A549 (cell line): Measurements from ENCODE around the gene TP53RK. TPM values are rescaled to one million over a fixed set of nuclear protein-coding genes. Genes with fewer than 3 reads are reported as not detected.
"Not testable (repeated sequence)": the region's sequence is repeated elsewhere in the genome, so short reads cannot be mapped to it uniquely, and the experiment has no call there.

Source experiments
- ATAC-seq, 2 experiments: fragments of 200-7000 bp in 1 of 2; fragments of >200 bp in 1 of 2; cut with Nextera tagmentation in 1 of 2; cut with Tn5 transposase in 1 of 2; 3 replicates each; pipeline versions ENCODE4 v1.8.0 to v1.9.1; 2018 to 2020; ENCODE audit warnings: mild to moderate bottlenecking in 1 of 2, moderate library complexity in 1 of 2
- CTCF ChIA-PET: fragments of 300-600 bp; sonication (Branson Sonifier 250); formaldehyde crosslinking; extraction: SDS; loops from one replicate; lab custom pipeline; 2021; ENCODE audit warnings: antibody characterized with exemption, inconsistent platforms; lab: Yijun Ruan, JAX
- POLR2A ChIA-PET: fragments of 350-600 bp; formaldehyde crosslinking; extraction: SDS; loops from one replicate; lab custom pipeline; 2021; ENCODE audit warnings: antibody characterized with exemption, inconsistent platforms; lab: Yijun Ruan, JAX
- DNase-seq, 2 experiments: peaks; one replicate each; pipeline versions ENCODE4 v3.0.0 to v3.0.0-alpha.2; 2011 to 2016; ENCODE audit warnings: low read depth in 1 of 2, low spot score in 1 of 2
- FAIRE-seq: peaks from 2 replicates; lab custom pipeline; 2011; peaks lifted over from hg19 to GRCh38; lab: Jason Lieb, UNC
- H3K27ac ChIP-seq, 2 experiments: fragments of >200 bp; sonication (Bioruptor Twin); formaldehyde crosslinking; 3 replicates each; pipeline ENCODE4 v1.5.1; 2016 to 2017
- H3K4me1 ChIP-seq: fragments of >200 bp; sonication (Bioruptor Twin); formaldehyde crosslinking; 3 replicates; pipeline ENCODE4 v1.6.1; 2016
- H3K4me2 ChIP-seq: fragments of >200 bp; sonication (Bioruptor Twin); formaldehyde crosslinking; 3 replicates; pipeline ENCODE4 v1.6.1; 2016
- H3K4me3 ChIP-seq: fragments of >200 bp; sonication (Bioruptor Twin); formaldehyde crosslinking; 3 replicates; pipeline ENCODE4 v1.5.1; 2016
- H3K9me3 ChIP-seq: fragments of >200 bp; sonication (Bioruptor Twin); formaldehyde crosslinking; 3 replicates; pipeline ENCODE4 v1.6.1; 2016
- BHLHE40 ChIP-seq: IDR thresholded peaks from 2 replicates; pipeline ENCODE4 v1.6.1; 2012; ENCODE audit warnings: low read depth, low read length, inconsistent platforms
- CBX2 ChIP-seq: fragments of 200-600 bp; sonication (generic); IDR thresholded peaks from 2 replicates; pipeline ENCODE4 v1.6.1; 2016; ENCODE audit warnings: low read depth, mild to moderate bottlenecking, borderline replicate concordance
- CBX8 ChIP-seq: fragments of 200-600 bp; sonication (generic); IDR thresholded peaks from 2 replicates; pipeline ENCODE4 v1.6.1; 2016
- CHD4 ChIP-seq: fragments of 200-600 bp; sonication (generic); IDR thresholded peaks from 2 replicates; pipeline ENCODE4 v1.6.1; 2016; ENCODE audit warnings: antibody characterized with exemption, mild to moderate bottlenecking, borderline replicate concordance
- EHF ChIP-seq: fragments of 250-450 bp; sonication (Bioruptor Pico); IDR thresholded peaks from 2 replicates; pipeline ENCODE4 v1.5.0; 2020; ENCODE audit warnings: mild to moderate bottlenecking
- EP300 ChIP-seq, 2 experiments: fragments of >200 bp; sonication (Bioruptor Twin); formaldehyde crosslinking; IDR thresholded peaks; 2 replicates in 1 of 2; 3 replicates in 1 of 2; pipeline ENCODE4 v1.6.1; 2016 to 2017
- FOXS1 ChIP-seq: fragments of 250-450 bp; sonication (Bioruptor Pico); IDR thresholded peaks from 2 replicates; pipeline ENCODE4 v1.5.0; 2020; ENCODE audit warnings: mild to moderate bottlenecking, moderate library complexity
- GATA3 ChIP-seq: IDR thresholded peaks from 2 replicates; pipeline ENCODE4 v1.6.1; 2012; ENCODE audit warnings: borderline replicate concordance
- HEYL ChIP-seq: fragments of 250-450 bp; sonication (Bioruptor Pico); IDR thresholded peaks from 2 replicates; pipeline ENCODE4 v1.8.0; 2021; ENCODE audit warnings: mild to moderate bottlenecking, moderate library complexity
- HOXA7 ChIP-seq: fragments of 250-450 bp; sonication (Bioruptor Pico); IDR thresholded peaks from 2 replicates; pipeline ENCODE4 v1.5.0; 2020; ENCODE audit warnings: mild to moderate bottlenecking, moderate library complexity
- HOXB13 ChIP-seq: fragments of 250-450 bp; sonication (Bioruptor Pico); IDR thresholded peaks from 2 replicates; pipeline ENCODE4 v1.5.0; 2020; ENCODE audit warnings: low read depth, mild to moderate bottlenecking, moderate library complexity
- JUNB ChIP-seq: fragments of >200 bp; sonication (Bioruptor Twin); formaldehyde crosslinking; IDR thresholded peaks from 2 replicates; pipeline ENCODE4 v1.6.1; 2016
- KDM5A ChIP-seq: fragments of 200-600 bp; sonication (generic); IDR thresholded peaks from 2 replicates; pipeline ENCODE4 v1.6.1; 2016; ENCODE audit warnings: antibody characterized with exemption, mild to moderate bottlenecking
- MAZ ChIP-seq: fragments of 150-350 bp; IDR thresholded peaks from 2 replicates; pipeline ENCODE4 v1.6.1; 2014; ENCODE audit warnings: antibody characterized with exemption, low read depth, low read length, borderline replicate concordance
- MYC ChIP-seq: IDR thresholded peaks from 2 replicates; pipeline ENCODE4 v1.6.1; 2012; ENCODE audit warnings: mild to moderate bottlenecking, inconsistent platforms, low read length, improper control_type of control experiment, borderline replicate concordance
- NR3C1 ChIP-seq: fragments of >200 bp; sonication (Bioruptor Twin); formaldehyde crosslinking; IDR thresholded peaks from 3 replicates; pipeline ENCODE4 v1.6.1; 2017
- POLR2A ChIP-seq: IDR thresholded peaks from 2 replicates; pipeline ENCODE4 v1.6.1; 2012; ENCODE audit warnings: mild to moderate bottlenecking, low read length
- ZC3H11A ChIP-seq: fragments of 450-650 bp; IDR thresholded peaks from 2 replicates; pipeline ENCODE4 v1.6.1; 2014; ENCODE audit warnings: antibody characterized with exemption, mild to moderate bottlenecking
- ZNF302 ChIP-seq: fragments of 250-450 bp; sonication (Bioruptor Pico); IDR thresholded peaks from 2 replicates; pipeline ENCODE4 v1.9.0; 2021; ENCODE audit warnings: inconsistent platforms, mild to moderate bottlenecking, moderate library complexity
- WGBS: methylation state at CpG from one replicate; pipeline ENCODE4 v1.1.6; 2017; ENCODE audit errors: missing lambda C conversion rate; 5-methylcytosine and 5-hydroxymethylcytosine counted together
- polyA plus RNA-seq, 4 experiments: library from polyadenylated mRNA; depleted of rRNA in 3 of 4; stranded (reverse); fragments of >200 nt; fragmentation: RNase III in 1 of 4; extraction: RNeasy Plus Mini Kit Qiagen cat#74134 plus additional on column Dnase treatment in 1 of 4; gene quantifications; 2 replicates in 3 of 4; 3 replicates in 1 of 4; pipeline ENCODE4 v1.2.3, GENCODE V29; 2011 to 2017
- TF ChIP-seq, protein P1 (sequence below): fragments of >200 bp; sonication (Bioruptor Twin); formaldehyde crosslinking; IDR thresholded peaks from 3 replicates; pipeline ENCODE4 v1.6.1; 2016
- TF ChIP-seq, protein P2 (sequence below): IDR thresholded peaks from 2 replicates; pipeline ENCODE4 v1.6.1; 2012
- TF ChIP-seq, protein P3 (sequence below): fragments of 150-350 bp; IDR thresholded peaks from 2 replicates; pipeline ENCODE4 v1.6.1; 2014; ENCODE audit warnings: low read depth, mild to moderate bottlenecking, low read length
- TF ChIP-seq, protein P4 (sequence below): IDR thresholded peaks from 2 replicates; pipeline ENCODE4 v1.6.1; 2012
- TF ChIP-seq, protein P5 (sequence below): IDR thresholded peaks from 2 replicates; pipeline ENCODE4 v1.6.1; 2012; ENCODE audit warnings: low read depth, borderline replicate concordance
- TF ChIP-seq, protein P6 (sequence below): fragments of >200 bp; sonication (Bioruptor Twin); formaldehyde crosslinking; IDR thresholded peaks from 2 replicates; pipeline ENCODE4 v1.6.1; 2016
- TF ChIP-seq, protein P7 (sequence below): fragments of 450-650 bp; IDR thresholded peaks from 2 replicates; pipeline ENCODE4 v1.6.1; 2014; ENCODE audit warnings: antibody characterized with exemption

Gene TP53RK
- polyA plus RNA-seq, 2 of the 4 experiments (the other 2 are of a cell fraction), result 9.8 to 11.8 TPM

DNA sequence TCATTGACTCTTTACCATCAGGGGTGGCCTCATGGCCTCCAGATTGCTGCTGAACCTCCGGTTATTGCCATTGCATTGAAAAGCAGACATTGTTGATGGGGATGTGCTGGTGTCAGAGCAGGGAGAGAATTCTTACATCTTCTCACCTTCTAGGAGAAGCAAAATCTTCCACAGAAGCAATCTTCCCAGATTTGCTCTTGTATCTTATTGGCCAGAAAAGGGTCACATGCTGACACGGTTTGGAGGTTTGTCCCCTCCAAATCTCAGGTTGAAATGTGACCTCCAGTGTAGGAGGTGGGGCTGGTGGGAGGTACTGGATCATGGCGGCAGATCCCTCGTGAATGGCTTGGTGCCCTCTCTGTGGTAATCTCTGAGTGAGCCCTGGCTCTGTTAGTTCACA is 10.7 kb downstream of the TP53RK start:
- TF ChIP-seq CHD4 (no peak), MAZ (no peak), GATA3 (no peak), CBX2 (no peak), CBX8 (no peak), BHLHE40 (no peak), HOXB13 (no peak), EP300 (IDR thresholded peaks at IDR 0.05) (no peak), HEYL (CRISPR knock-in tag) (no peak), ZNF302 (CRISPR knock-in tag) (no peak), KDM5A (no peak), NR3C1 (no peak), POLR2A (no peak), MYC (no peak), FOXS1 (no peak)
- TF ChIP-seq, protein P1, sequence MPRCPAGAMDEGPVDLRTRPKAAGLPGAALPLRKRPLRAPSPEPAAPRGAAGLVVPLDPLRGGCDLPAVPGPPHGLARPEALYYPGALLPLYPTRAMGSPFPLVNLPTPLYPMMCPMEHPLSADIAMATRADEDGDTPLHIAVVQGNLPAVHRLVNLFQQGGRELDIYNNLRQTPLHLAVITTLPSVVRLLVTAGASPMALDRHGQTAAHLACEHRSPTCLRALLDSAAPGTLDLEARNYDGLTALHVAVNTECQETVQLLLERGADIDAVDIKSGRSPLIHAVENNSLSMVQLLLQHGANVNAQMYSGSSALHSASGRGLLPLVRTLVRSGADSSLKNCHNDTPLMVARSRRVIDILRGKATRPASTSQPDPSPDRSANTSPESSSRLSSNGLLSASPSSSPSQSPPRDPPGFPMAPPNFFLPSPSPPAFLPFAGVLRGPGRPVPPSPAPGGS, result no peak
- TF ChIP-seq, protein P2, sequence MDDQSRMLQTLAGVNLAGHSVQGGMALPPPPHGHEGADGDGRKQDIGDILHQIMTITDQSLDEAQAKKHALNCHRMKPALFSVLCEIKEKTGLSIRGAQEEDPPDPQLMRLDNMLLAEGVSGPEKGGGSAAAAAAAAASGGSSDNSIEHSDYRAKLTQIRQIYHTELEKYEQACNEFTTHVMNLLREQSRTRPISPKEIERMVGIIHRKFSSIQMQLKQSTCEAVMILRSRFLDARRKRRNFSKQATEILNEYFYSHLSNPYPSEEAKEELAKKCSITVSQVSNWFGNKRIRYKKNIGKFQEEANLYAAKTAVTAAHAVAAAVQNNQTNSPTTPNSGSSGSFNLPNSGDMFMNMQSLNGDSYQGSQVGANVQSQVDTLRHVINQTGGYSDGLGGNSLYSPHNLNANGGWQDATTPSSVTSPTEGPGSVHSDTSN, result no peak
- TF ChIP-seq, protein P3, sequence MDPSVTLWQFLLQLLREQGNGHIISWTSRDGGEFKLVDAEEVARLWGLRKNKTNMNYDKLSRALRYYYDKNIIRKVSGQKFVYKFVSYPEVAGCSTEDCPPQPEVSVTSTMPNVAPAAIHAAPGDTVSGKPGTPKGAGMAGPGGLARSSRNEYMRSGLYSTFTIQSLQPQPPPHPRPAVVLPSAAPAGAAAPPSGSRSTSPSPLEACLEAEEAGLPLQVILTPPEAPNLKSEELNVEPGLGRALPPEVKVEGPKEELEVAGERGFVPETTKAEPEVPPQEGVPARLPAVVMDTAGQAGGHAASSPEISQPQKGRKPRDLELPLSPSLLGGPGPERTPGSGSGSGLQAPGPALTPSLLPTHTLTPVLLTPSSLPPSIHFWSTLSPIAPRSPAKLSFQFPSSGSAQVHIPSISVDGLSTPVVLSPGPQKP, result no peak
- TF ChIP-seq, protein P4, sequence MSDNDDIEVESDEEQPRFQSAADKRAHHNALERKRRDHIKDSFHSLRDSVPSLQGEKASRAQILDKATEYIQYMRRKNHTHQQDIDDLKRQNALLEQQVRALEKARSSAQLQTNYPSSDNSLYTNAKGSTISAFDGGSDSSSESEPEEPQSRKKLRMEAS, result no peak
- TF ChIP-seq, protein P5, sequence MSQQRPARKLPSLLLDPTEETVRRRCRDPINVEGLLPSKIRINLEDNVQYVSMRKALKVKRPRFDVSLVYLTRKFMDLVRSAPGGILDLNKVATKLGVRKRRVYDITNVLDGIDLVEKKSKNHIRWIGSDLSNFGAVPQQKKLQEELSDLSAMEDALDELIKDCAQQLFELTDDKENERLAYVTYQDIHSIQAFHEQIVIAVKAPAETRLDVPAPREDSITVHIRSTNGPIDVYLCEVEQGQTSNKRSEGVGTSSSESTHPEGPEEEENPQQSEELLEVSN, result no peak
- FAIRE-seq (no peak), DNase-seq (no peak), ATAC-seq (no peak)
- Histone ChIP-seq H3K4me2 (no peak overlapping the region), H3K9me3 (no peaks in the 10 kb centered on the region), H3K27ac (no peak overlapping the region), H3K4me3 (no peak overlapping the region), H3K4me1 (no peaks in the 10 kb centered on the region)
- 67% methylated on average over 4 of the region's 4 CpGs for WGBS
- CTCF ChIA-PET, result interaction anchor here (9.7 kb wide), 1 partner anchor 157 kb away, joined by 113 read pairs; no protein-coding TSS in a partner anchor
- POLR2A ChIA-PET, result no interaction called here

DNA sequence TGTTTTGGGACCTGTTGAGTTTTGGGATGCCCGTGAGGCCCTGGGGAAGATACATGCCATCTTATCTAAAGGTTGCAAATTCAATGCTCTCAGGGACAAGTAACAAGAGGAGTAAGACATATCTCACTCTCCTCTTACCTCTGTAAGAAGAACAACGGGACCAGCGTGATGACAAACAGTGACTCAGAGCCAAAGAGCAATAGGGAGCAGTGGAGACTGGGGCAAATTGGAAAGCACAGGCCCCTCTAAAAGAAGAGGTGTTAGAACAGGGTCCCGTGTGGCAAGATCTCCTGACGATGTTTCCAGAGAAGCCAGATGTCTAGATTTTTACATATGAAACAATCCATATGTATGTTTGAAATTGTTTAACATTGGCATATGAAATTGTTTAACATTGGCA is 11.6 kb downstream of the TP53RK start:
- H3K9me3 ChIP-seq, result peaks cover 5% of the 10 kb centered on the region; the same call in 2 of the 3 replicates
- 59% methylated on average over 5 of the region's 5 CpGs for WGBS
- no peaks in the 10 kb centered on the region for H3K4me1 ChIP-seq
- ChIA-PET CTCF (interaction anchor here (0.6 to 1.2 kb wide), 3 partner anchors 71 to 157 kb away, joined by 3 to 5 read pairs (median 4); no protein-coding TSS in a partner anchor), POLR2A (no interaction called here)
- no peak overlapping the region for H3K4me3 ChIP-seq
- H3K27ac ChIP-seq, result no peak overlapping the region
- no peak for ATAC-seq
- DNase-seq, result no peak
- FAIRE-seq, result no peak
- H3K4me2 ChIP-seq, result no peak overlapping the region
- TF ChIP-seq, protein P6, sequence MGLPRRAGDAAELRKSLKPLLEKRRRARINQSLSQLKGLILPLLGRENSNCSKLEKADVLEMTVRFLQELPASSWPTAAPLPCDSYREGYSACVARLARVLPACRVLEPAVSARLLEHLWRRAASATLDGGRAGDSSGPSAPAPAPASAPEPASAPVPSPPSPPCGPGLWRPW, result no peak
- TF ChIP-seq JUNB (no peak), HOXA7 (CRISPR knock-in tag) (no peak), EHF (CRISPR knock-in tag) (no peak), ZC3H11A (no peak)
- TF ChIP-seq, protein P7, sequence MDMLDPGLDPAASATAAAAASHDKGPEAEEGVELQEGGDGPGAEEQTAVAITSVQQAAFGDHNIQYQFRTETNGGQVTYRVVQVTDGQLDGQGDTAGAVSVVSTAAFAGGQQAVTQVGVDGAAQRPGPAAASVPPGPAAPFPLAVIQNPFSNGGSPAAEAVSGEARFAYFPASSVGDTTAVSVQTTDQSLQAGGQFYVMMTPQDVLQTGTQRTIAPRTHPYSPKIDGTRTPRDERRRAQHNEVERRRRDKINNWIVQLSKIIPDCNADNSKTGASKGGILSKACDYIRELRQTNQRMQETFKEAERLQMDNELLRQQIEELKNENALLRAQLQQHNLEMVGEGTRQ, result no peak

DNA sequence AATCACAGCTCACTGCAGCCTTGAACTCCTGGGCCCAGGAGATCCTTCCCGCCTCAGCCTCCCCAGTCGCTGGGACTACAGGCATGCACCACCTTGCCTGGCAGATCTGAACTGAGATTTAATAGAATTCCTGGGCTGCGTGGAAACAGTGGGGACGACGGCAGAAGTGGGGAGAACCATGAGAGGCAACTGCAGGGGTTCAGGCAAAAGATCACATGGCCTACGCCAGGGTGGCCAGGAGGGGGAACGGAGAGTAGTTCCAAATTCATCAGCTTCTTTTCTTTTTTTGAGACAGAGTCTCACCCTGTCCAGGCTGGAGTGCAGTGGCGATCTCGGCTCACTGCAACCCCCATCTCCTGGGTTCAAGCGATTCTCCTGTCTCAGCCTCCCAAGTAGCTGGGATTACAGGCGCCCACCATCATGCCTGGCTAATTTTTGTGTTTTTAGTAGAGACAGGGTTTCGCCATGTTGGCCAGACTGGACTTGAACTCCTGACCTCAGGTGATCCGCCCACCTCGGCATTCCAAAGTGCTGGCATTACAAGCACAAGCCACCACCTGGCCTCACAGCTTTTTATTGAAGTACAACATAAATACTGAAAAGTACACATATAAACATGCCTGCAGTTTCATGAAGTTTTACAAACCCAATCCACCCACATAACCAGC is 12.5 kb downstream of the TP53RK start:
- FAIRE-seq, H3K4me2 ChIP-seq, ATAC-seq: not testable (repeated sequence)

More for the DNA sequence above, 12.5 kb downstream of the TP53RK start:
- DNase-seq, H3K4me1 ChIP-seq, POLR2A ChIA-PET, H3K4me3 ChIP-seq, H3K27ac ChIP-seq: not testable (repeated sequence)
- CTCF ChIA-PET, result interaction anchor here (0.5 to 1.2 kb wide), 4 partner anchors 13 to 156 kb away, joined by 3 to 5 read pairs (median 4); no protein-coding TSS in a partner anchor
- peaks cover 12% of the 10 kb centered on the region; the same call in 2 of the 3 replicates for H3K9me3 ChIP-seq
- 79% methylated on average over 14 of the region's 14 CpGs for WGBS
